Esophagus squamous epithelium (tissue), 4 donors: ENCODE results near the gene POT1.

Source experiments
- POLR2A ChIP-seq, 4 donors: fragments of 450-650 bp; IDR thresholded peaks; one replicate each; pipeline ENCODE4 v1.6.1; 2017; ENCODE audit warnings: antibody characterized with exemption in 4 of 4, mild to moderate bottlenecking in 4 of 4, moderate library complexity in 3 of 4
- TF ChIP-seq, protein P1 (sequence below), 6 experiments: fragments of 450-650 bp in 4 of 6; fragments of 200-600 bp in 2 of 6; sonication (generic) in 2 of 6; IDR thresholded peaks; one replicate each; pipeline ENCODE4 v1.5.1; 2016 to 2019; ENCODE audit warnings: antibody characterized with exemption in 6 of 6, mild to moderate bottlenecking in 4 of 6, moderate library complexity in 4 of 6

- TF ChIP-seq, protein P1, sequence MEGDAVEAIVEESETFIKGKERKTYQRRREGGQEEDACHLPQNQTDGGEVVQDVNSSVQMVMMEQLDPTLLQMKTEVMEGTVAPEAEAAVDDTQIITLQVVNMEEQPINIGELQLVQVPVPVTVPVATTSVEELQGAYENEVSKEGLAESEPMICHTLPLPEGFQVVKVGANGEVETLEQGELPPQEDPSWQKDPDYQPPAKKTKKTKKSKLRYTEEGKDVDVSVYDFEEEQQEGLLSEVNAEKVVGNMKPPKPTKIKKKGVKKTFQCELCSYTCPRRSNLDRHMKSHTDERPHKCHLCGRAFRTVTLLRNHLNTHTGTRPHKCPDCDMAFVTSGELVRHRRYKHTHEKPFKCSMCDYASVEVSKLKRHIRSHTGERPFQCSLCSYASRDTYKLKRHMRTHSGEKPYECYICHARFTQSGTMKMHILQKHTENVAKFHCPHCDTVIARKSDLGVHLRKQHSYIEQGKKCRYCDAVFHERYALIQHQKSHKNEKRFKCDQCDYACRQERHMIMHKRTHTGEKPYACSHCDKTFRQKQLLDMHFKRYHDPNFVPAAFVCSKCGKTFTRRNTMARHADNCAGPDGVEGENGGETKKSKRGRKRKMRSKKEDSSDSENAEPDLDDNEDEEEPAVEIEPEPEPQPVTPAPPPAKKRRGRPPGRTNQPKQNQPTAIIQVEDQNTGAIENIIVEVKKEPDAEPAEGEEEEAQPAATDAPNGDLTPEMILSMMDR (IDR thresholded peaks at IDR 0.05): no peak
- no peak for TF ChIP-seq POLR2A (IDR thresholded peaks at IDR 0.05)
Observed at GRCh38 chr7:124909808-124910207, 19.8 kb downstream of the POT1 start.
